Right ventricle myocardium superior (tissue), 1 donor: ENCODE data around the gene TEX11. TPM values are rescaled to one million over a fixed set of nuclear protein-coding genes. Genes with fewer than 3 reads are reported as not detected.
"Not testable (repeated sequence)": the region's sequence is repeated elsewhere in the genome, so short reads cannot be mapped to it uniquely, and the experiment has no call there.

Experiments used
- ATAC-seq: fragments of 200-7000 bp; cut with Tn5 transposase; one replicate; pipeline ENCODE4 v1.9.1; 2020; ENCODE audit warnings: mild to moderate bottlenecking; ENCODE audit not compliant: poor library complexity
- DNase-seq: peaks from one replicate; pipeline ENCODE4 v3.0.0-alpha.2; 2020
- intact Hi-C: fragments of 100-400 bp; cut with DNase I; formaldehyde crosslinking; loops from one replicate; pipeline ENCODE4 v1.11.2; 2022
- total RNA-seq: library from RNA; stranded (reverse); fragmentation: NEBNext Ultra II Directional; extraction: Animal tissue kit (Norgen Biotek cat#: 25700); gene quantifications from one replicate; pipeline ENCODE4 v1.2.1, GENCODE V29; 2021
- donor health status: DM: no; HTN: yes; CAD: no; lungs with severe emphysema.

Gene TEX11
- total RNA-seq, 1 donor from 2014 or later = not detected

GRCh38 chrX:70635669-70636068, 272.8 kb downstream of the TEX11 start:
- intact Hi-C loops = no loop called here
- DNase-seq (no peak), ATAC-seq (no peak)

- no peak for DNase-seq
- intact Hi-C loops = no loop called here
- ATAC-seq = no peak
Observed at GRCh38 chrX:70635227-70635626, 273.3 kb downstream of the TEX11 start.

DNA sequence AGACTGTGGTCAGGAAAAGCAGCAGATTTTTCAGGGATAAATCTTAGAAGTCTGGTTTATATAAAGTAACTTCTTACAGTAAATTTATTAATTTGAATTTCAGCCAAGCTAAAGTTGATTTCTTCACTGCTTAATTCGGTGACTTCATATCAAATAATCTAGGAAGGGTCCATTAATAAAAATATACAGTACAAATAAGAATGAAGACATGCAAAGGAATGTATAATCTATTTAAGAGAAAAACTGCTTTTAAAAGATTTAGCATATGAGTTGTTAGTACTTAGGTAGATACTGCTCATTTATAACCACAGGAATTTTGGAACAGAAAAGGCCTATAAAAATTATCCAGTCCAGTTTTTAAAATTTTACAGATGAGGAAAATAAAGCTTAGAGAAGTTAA, 286.8 kb downstream of the TEX11 start:
- intact Hi-C loops = no loop called here
- ATAC-seq (no peak), DNase-seq (no peak)

DNA sequence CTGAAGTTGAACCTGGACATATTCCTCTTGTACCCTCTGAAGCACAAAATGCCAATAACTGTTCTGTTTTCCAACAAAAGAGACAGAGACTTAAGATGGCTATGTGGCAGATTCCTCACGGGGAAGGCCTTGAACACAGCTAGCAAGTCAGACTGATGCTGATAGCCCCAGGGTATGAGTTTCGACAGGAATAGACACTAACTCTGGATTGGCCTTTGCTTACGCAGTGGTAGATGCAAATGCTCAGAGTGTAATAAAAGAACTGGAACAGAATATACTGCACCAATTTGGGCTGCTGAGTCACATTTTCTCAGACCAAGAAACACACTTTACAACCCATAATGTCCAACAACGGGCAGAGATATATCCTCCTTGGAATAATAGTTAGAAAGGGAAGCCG, 290.0 kb downstream of the TEX11 start:
- no peak for ATAC-seq
- DNase-seq = no peak
- intact Hi-C loops = no loop called here

DNA sequence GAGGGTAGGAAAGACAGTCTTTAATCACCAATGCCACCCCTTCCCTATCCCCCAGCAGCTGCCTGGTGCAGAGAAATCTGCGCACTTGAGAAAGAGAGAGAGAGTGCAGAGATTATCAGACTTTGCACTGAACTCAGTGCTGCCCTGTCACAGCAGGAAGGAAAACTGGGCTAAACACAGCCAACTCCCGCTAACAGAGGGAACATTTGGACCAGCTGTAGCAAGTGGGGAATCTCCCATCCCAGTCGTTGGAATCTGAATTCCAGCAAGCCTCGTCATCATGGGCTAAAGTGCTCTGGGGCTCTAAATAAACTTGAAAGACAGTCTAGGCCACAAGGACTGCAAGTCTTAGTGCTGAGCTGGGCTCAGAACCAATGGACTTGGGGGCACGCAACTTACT, 295.2 kb downstream of the TEX11 start:
- intact Hi-C loops = no loop called here
- DNase-seq (no peak), ATAC-seq (no peak)

- intact Hi-C loops = no loop called here
- DNase-seq (no peak), ATAC-seq (no peak)
Observed at GRCh38 chrX:70605352-70605751, 303.2 kb downstream of the TEX11 start.

DNA sequence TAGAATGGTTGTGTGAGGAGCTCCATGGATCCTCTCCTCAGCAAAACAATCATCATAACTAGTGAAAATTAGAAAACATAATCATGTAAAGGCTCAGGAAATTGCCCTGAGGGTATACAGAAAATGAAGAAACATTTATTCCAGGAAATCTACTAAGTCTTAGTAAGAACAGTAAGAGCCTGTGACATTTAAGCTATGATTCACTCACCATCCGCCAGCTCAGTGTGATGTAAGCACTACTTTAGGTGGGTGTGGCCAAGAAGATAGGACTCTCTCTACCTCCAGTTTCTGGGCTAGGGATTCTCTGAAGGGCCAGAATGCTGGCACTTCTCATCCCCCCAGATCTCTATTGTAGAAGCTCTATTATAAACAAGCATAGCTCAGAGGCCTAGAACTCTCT, 316.4 kb downstream of the TEX11 start:
- ATAC-seq (no peak), DNase-seq (no peak)
- intact Hi-C loops = no loop called here

GRCh38 chrX:70587158-70587557, 321.4 kb downstream of the TEX11 start:
- DNase-seq, intact Hi-C loops, ATAC-seq: not testable (repeated sequence)

- DNase-seq (no peak), ATAC-seq (no peak)
- intact Hi-C loops = no loop called here
Observed at GRCh38 chrX:70577442-70577841, 331.1 kb downstream of the TEX11 start.

GRCh38 chrX:70569922-70570576, 338.5 kb downstream of the TEX11 start:
- DNase-seq, intact Hi-C loops, ATAC-seq: not testable (repeated sequence)

DNA sequence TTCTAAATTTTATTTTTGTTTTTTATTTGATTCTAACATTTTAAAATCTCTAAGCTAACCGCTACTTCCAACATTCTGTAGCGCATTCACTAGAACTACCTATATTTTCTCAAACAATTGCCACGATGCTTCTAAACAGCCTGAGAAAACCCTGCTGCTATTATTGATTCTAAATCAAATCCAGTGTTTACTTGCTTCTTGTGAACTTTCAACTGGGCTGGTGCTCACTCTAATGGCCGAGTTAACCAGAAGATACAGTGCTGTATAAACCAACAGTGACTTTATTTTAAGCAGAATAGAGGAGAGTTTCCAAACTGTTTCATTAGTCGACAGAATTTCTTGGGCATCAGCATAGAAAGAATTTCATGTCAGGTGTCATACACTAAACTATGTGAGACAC, 353.6 kb downstream of the TEX11 start:
- ATAC-seq = no peak
- intact Hi-C loops = no loop called here

GRCh38 chrX:70554523-70554922, 354.0 kb downstream of the TEX11 start:
- ATAC-seq (no peak), DNase-seq (no peak)
- intact Hi-C loops = no loop called here

More for the DNA sequence above, 353.6 kb downstream of the TEX11 start:
- no peak for DNase-seq

GRCh38 chrX:70554081-70554480, 354.4 kb downstream of the TEX11 start:
- ATAC-seq (no peak), DNase-seq (no peak)
- intact Hi-C loops = no loop called here

DNA sequence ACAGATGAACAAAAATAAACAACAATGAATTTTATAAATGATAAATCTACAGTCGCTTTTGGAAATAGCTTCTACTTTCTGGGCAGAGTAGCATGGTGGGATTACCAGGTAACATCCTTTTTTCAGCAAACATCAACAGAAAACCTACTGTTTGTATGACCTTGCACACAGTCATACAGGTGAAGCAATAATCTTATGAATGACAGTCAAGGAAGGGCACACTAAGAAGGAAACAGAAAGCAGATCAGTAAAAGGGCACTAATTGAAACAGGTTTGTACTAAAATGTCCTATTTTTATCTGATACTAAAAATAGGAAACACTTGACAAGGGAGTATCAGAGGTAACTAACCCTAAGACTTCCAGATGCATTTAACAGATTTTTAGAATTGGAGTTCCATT, 355.0 kb downstream of the TEX11 start:
- DNase-seq (no peak), ATAC-seq (no peak)
- intact Hi-C loops = no loop called here

GRCh38 chrX:70552130-70552704, 356.3 kb downstream of the TEX11 start:
- intact Hi-C loops = no loop called here
- no peak for ATAC-seq
- no peak for DNase-seq

- DNase-seq (no peak), ATAC-seq (no peak)
- intact Hi-C loops = no loop called here
Observed at GRCh38 chrX:70549429-70549828, 359.1 kb downstream of the TEX11 start.

- ATAC-seq = no peak
- intact Hi-C loops = no loop called here
Observed at GRCh38 chrX:70535198-70535597, 373.3 kb downstream of the TEX11 start.

GRCh38 chrX:70527610-70528345, 380.7 kb downstream of the TEX11 start:
- DNase-seq (no peak), ATAC-seq (no peak)
- intact Hi-C loops = no loop called here

More at GRCh38 chrX:70535198-70535597, 373.3 kb downstream of the TEX11 start:
- no peak for DNase-seq

GRCh38 chrX:70527053-70527452, 381.5 kb downstream of the TEX11 start:
- ATAC-seq (no peak), DNase-seq (no peak)
- intact Hi-C loops = no loop called here

DNA sequence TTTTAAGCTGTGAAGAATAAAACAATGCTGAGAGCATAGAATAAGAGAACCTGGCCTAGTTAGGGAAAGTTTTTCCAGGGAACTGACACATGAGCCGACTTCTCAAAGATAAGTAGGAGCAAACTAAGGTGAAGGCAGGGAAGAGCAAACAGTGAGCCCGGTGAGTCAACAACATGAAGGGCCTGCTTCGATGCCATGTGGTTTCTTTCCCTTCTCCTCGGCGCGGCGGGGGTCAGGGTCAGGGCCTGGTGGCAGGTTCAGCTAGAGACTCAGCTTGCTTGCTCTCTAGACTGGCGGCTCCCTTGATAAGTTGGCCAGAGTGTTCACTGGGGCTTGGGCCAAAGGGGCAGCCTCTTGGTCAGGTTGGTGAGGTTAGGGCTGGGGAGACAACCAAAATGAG, 382.8 kb downstream of the TEX11 start:
- no peak for ATAC-seq
- DNase-seq = no peak
- intact Hi-C loops = no loop called here
